Measurements from ENCODE around the gene MED28. TPM values are rescaled to one million over a fixed set of nuclear protein-coding genes. Genes with fewer than 3 reads are reported as not detected.

MED28 gene
- total and polyA plus RNA-seq, 2 donors (not counting 1 experiment from before 2014, with no cell fraction given) = 11.8 to 81.5 TPM

DNA sequence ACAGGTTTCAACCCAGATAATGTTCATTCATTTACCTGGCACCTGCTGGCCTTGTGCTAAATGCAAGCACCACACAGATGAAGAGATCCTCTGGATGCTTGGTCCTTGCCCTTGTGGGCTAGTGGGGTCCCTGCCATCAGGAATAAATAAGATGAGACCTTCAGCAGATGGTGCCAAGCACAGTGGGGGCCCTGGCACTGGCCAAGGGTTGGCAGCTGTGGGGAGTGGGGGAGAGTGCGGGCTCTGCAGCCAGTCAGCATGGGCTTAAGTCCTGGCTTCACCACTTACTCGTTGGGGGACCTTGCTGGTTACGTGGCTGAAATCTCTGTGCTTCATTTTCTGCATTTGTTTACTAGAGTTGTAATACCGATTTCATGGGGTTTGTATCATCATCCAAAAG is 30.5 kb upstream of the MED28 start:
- Histone ChIP-seq H3K4me2 (replicated peaks; ENCODE audit: low read depth, low read length, poor library complexity, severe bottlenecking) (no peak overlapping the region), H3K4me1 (ENCODE audit: control insufficient read depth in 2 of 2, insufficient read depth in 2 of 2, low read length in 2 of 2) (peaks cover 1 to 6% of the 10 kb centered on the region in 2 donors), H3K27ac (ENCODE audit: low read length in 2 of 2) (no peak overlapping the region), H3K9me3 (ENCODE audit: control extremely low read depth in 1 of 3, control insufficient read depth in 2 of 3, insufficient read depth in 1 of 3, low read length in 2 of 3) (no peaks in the 10 kb centered on the region), H4K20me1 (ENCODE audit: control insufficient read depth, insufficient read depth, low read length, poor library complexity, severe bottlenecking) (no peaks in the 10 kb centered on the region), H3K9ac (ENCODE audit: low read length) (no peak overlapping the region), H3K36me3 (replicated peaks in 1 of 2; ENCODE audit: control extremely low read depth in 1 of 2, control insufficient read depth in 1 of 2, extremely low read depth in 1 of 2, insufficient read depth in 2 of 2, low read length in 1 of 2) (peaks cover 0 to 65% of the 10 kb centered on the region in 2 experiments), H2AFZ (ENCODE audit: insufficient read depth, low read depth, low read length, poor library complexity, severe bottlenecking) (no peak overlapping the region), H3K27me3 (replicated peaks in 1 of 4; ENCODE audit: control extremely low read depth in 1 of 4, control insufficient read depth in 3 of 4, insufficient read depth in 4 of 4, low read length in 3 of 4) (no peaks in the 10 kb centered on the region), H3K79me2 (ENCODE audit: control insufficient read depth, insufficient read depth, low read length) (no peaks in the 10 kb centered on the region), H3K4me3 (ENCODE audit: control extremely low read depth in 1 of 5, extremely low read depth in 1 of 5, insufficient read depth in 1 of 5, low read depth in 2 of 5, low read length in 4 of 5) (no peak overlapping the region)
- WGBS (ENCODE audit: insufficient coverage) = 100% methylated on average over 4 of the region's 4 CpGs
- TF ChIP-seq, protein P1, sequence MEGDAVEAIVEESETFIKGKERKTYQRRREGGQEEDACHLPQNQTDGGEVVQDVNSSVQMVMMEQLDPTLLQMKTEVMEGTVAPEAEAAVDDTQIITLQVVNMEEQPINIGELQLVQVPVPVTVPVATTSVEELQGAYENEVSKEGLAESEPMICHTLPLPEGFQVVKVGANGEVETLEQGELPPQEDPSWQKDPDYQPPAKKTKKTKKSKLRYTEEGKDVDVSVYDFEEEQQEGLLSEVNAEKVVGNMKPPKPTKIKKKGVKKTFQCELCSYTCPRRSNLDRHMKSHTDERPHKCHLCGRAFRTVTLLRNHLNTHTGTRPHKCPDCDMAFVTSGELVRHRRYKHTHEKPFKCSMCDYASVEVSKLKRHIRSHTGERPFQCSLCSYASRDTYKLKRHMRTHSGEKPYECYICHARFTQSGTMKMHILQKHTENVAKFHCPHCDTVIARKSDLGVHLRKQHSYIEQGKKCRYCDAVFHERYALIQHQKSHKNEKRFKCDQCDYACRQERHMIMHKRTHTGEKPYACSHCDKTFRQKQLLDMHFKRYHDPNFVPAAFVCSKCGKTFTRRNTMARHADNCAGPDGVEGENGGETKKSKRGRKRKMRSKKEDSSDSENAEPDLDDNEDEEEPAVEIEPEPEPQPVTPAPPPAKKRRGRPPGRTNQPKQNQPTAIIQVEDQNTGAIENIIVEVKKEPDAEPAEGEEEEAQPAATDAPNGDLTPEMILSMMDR (IDR thresholded peaks at IDR 0.05) = no peak
- no peak for TF ChIP-seq EZH2 (IDR thresholded peaks at IDR 0.05; ENCODE audit: borderline replicate concordance, insufficient read depth, low read depth, low read length, poor library complexity, severe bottlenecking)
- intact Hi-C loops (cut with micrococcal nuclease) = no loop called here
- POLR2A ChIA-PET = no interaction called here
- no peaks in the 10 kb centered on the region for H3K27me3 Mint-ChIP-seq
- H3K4me3 Mint-ChIP-seq = no peak overlapping the region
- DNase-seq = no peak
- peaks cover 13% of the 10 kb centered on the region for H3K4me1 Mint-ChIP-seq
- H3K27ac Mint-ChIP-seq = no peak overlapping the region
- CTCF ChIA-PET = no interaction called here
- ATAC-seq (ENCODE audit: low read depth) = no peak
- no peaks in the 10 kb centered on the region for H3K9me3 Mint-ChIP-seq (ENCODE audit: insufficient read depth)

DNA sequence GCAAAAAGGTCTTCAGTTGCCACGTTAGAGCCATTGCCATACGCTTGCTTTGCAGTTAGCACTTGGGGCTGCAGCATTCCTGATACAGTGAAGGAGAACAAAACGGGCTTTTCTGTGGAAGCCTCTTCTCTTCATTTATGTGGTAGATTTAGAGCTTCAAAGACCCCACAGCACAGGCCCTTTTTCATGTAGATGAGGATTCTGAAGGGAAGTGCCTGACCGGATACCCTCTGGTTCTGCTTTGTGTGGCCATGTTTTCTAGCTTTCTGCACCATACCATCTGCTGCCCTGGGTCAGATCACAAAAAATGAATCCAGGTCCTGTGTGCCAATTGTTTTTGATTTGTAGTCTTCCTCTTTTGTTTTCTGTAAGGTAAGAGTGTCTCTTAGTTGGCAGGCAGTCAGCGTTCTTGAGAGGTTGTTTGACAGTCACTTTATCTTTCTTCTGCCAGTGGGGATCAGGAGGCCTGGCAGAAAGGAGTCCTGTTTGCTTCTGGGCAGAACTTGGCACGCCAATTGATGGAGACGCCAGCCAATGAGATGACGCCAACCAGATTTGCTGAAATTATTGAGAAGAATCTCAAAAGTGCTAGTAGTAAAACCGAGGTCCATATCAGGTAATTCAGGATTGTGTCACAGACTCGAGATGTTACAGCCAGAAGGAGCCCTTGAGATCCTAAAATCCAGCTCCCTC is 29.8 kb upstream of the MED28 start:
- Mint-ChIP-seq H3K9me3 (ENCODE audit: insufficient read depth) (no peaks in the 10 kb centered on the region), H3K4me3 (no peak overlapping the region), H3K27me3 (no peaks in the 10 kb centered on the region), H3K4me1 (peaks cover 6% of the 10 kb centered on the region), H3K27ac (no peak overlapping the region)
- H3K9ac ChIP-seq (ENCODE audit: low read length) = no peak overlapping the region
- TF ChIP-seq, protein P1 (IDR thresholded peaks at IDR 0.05) = no peak
- TF ChIP-seq EZH2 (IDR thresholded peaks at IDR 0.05; ENCODE audit: borderline replicate concordance, insufficient read depth, low read depth, low read length, poor library complexity, severe bottlenecking) = no peak
- H3K4me2 ChIP-seq (replicated peaks; ENCODE audit: low read depth, low read length, poor library complexity, severe bottlenecking) = no peak overlapping the region
- intact Hi-C loops (cut with micrococcal nuclease) = no loop called here
- H3K79me2 ChIP-seq (ENCODE audit: control insufficient read depth, insufficient read depth, low read length) = no peaks in the 10 kb centered on the region
- POLR2A ChIA-PET = no interaction called here
- no peak overlapping the region for H3K27ac ChIP-seq (ENCODE audit: low read length in 2 of 2)
- no peak overlapping the region for H2AFZ ChIP-seq (ENCODE audit: insufficient read depth, low read depth, low read length, poor library complexity, severe bottlenecking)
- H3K27me3 ChIP-seq (replicated peaks in 1 of 4; ENCODE audit: control extremely low read depth in 1 of 4, control insufficient read depth in 3 of 4, insufficient read depth in 4 of 4, low read length in 3 of 4) = no peaks in the 10 kb centered on the region
- 98% methylated on average over 10 of the region's 10 CpGs for WGBS (ENCODE audit: insufficient coverage)
- no peak for ATAC-seq (ENCODE audit: low read depth)
- peaks cover 0 to 5% of the 10 kb centered on the region in 2 donors for H3K4me1 ChIP-seq (ENCODE audit: control insufficient read depth in 2 of 2, insufficient read depth in 2 of 2, low read length in 2 of 2)
- DNase-seq = no peak
- H3K4me3 ChIP-seq (ENCODE audit: control extremely low read depth in 1 of 5, extremely low read depth in 1 of 5, insufficient read depth in 1 of 5, low read depth in 2 of 5, low read length in 4 of 5) = no peak overlapping the region
- H3K36me3 ChIP-seq (replicated peaks in 1 of 2; ENCODE audit: control extremely low read depth in 1 of 2, control insufficient read depth in 1 of 2, extremely low read depth in 1 of 2, insufficient read depth in 2 of 2, low read length in 1 of 2) = peaks cover 0 to 71% of the 10 kb centered on the region in 2 experiments
- H3K9me3 ChIP-seq (ENCODE audit: control extremely low read depth in 1 of 3, control insufficient read depth in 2 of 3, insufficient read depth in 1 of 3, low read length in 2 of 3) = no peaks in the 10 kb centered on the region
- CTCF ChIA-PET = no interaction called here
- H4K20me1 ChIP-seq (ENCODE audit: control insufficient read depth, insufficient read depth, low read length, poor library complexity, severe bottlenecking) = no peaks in the 10 kb centered on the region

All from B cell (primary cell).